SK-N-MC (cell line): ENCODE results near the gene NES.

ENCODE experiments used
- DNase-seq: peaks from one replicate; pipeline ENCODE4 v3.0.0-alpha.2; 2011; ENCODE audit warnings: low read depth, low spot score
- H3K27ac ChIP-seq: fragments of 200-600 bp; sonication (generic); 2 replicates; pipeline ENCODE4 v1.5.1; 2016; ENCODE audit warnings: mixed run types
- H3K36me3 ChIP-seq: fragments of 200-600 bp; sonication (generic); 2 replicates; pipeline ENCODE4 v1.6.1; 2017; ENCODE audit warnings: antibody characterized with exemption, low read length, mixed read lengths; ENCODE audit not compliant: insufficient read depth
- H3K4me3 ChIP-seq: fragments of 200-600 bp; sonication (generic); 2 replicates; pipeline ENCODE4 v1.5.1; 2016
- H3K9ac ChIP-seq: fragments of 200-600 bp; sonication (generic); 2 replicates; pipeline ENCODE4 v1.8.0; 2017; ENCODE audit warnings: mixed run types, mixed read lengths; ENCODE audit not compliant: insufficient read length
- H3K9me3 ChIP-seq: fragments of 200-600 bp; sonication (generic); 2 replicates; pipeline ENCODE4 v1.6.1; 2017; ENCODE audit warnings: low read depth, mild to moderate bottlenecking, antibody characterized with exemption, low read length, moderate library complexity, mixed read lengths
- EZH2 ChIP-seq: fragments of 200-600 bp; sonication (generic); IDR thresholded peaks from one replicate; pipeline ENCODE4 v1.6.1; 2017; ENCODE audit warnings: antibody characterized with exemption
- FOXP2 ChIP-seq: optimal IDR thresholded peaks from 2 replicates; pipeline ENCODE3; 2011; ENCODE audit warnings: mild to moderate bottlenecking, moderate library complexity; ENCODE audit not compliant: insufficient read depth; ENCODE audit errors: extremely low read length, control extremely low read depth
- POLR2AphosphoS5 ChIP-seq: IDR thresholded peaks from 2 replicates; pipeline ENCODE4 v1.6.1; 2012; ENCODE audit warnings: mild to moderate bottlenecking, low read depth, low read length, borderline replicate concordance

NES gene

DNA sequence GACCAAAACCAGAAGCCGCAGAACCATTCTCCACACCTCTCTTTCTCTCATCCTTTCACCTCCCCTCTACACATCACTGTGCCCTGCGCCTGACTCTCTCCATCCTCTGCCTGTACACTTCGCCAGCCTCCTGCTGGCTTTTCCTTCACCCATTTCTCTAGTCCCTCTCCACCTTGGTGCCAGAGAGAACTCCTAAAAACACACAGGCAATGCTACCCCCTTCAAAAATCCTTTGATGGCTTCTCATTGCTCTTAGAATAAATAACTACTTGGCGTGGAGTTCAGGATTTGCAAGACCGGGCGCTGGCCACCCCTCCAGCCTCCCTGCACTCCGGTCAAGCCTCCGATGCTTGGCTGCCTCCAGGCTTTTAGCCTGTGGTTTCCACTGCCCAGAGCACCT is 19.5 kb upstream of the NES start:
- Histone ChIP-seq H3K9ac (no peak overlapping the region), H3K9me3 (no peaks in the 10 kb centered on the region), H3K27ac (no peak overlapping the region), H3K4me3 (no peak overlapping the region), H3K36me3 (no peaks in the 10 kb centered on the region)
- no peak for DNase-seq
- no peak for TF ChIP-seq POLR2AphosphoS5
- no peak for TF ChIP-seq EZH2
- no peak for TF ChIP-seq FOXP2

DNA sequence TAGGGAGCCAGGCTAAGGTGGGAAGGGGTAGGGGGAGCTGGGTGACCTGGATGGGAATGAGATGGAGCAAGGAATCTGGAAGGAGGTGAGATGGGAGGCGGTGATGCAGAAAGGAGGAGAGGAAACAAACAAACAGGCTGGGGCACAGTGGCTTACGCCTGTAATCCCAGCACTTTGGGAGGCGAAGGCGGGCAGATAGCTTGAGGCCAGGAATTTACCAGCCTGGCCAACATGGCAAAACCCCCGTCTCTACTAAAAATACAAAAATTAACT is 17.4 kb upstream of the NES start:
- TF ChIP-seq POLR2AphosphoS5 (no peak), FOXP2 (no peak), EZH2 (no peak)
- DNase-seq: no peak
- H3K9ac ChIP-seq: no peak overlapping the region
- H3K27ac ChIP-seq: no peak overlapping the region
- no peaks in the 10 kb centered on the region for H3K9me3 ChIP-seq
- H3K36me3 ChIP-seq: no peaks in the 10 kb centered on the region
- no peak overlapping the region for H3K4me3 ChIP-seq

DNA sequence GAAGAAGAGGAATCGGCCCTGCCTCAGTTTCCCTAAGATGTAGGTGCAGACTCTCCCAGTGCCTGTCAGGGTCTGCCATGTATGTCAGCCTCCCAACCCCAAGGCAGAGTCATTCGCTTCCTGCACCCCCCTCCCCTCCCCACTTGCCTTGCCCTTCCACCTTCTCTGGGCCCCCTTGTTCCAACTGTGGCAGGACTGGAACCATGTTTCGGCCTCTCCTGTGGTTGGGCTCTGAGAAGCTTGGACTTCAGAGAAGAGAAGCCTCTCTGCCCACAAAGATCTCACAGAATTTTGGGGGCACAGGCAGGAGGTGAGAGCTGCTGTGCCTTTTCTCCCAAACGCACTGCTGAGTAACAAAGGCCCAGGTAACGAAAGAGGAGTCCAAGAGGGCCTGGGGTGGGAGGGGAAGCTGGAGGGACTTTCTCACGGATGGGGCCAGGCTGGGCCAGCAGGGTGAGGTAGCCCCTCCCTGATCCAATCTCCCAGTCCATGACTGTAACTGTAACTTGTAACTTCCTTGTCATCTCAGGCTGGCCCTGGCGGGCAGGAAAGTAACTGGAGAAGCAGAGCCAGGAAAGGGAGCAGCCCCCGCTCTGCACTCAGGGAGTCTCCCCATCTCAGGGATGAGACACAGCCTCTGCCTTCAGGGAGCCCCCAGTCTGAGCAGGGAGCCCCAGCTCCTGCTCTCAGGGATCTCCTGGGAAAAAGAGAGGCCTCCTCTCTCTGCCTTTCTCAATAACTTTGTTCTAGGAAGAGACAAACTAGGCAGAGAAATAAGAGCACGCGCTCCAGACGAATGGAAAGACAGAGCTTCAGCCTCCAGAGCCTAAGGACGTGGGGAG is 16.9 kb upstream of the NES start:
- TF ChIP-seq FOXP2 (no peak), POLR2AphosphoS5 (no peak), EZH2 (no peak)
- Histone ChIP-seq H3K9me3 (no peaks in the 10 kb centered on the region), H3K9ac (no peak overlapping the region), H3K27ac (no peak overlapping the region), H3K4me3 (no peak overlapping the region), H3K36me3 (no peaks in the 10 kb centered on the region)
- no peak for DNase-seq

GRCh38 chr1:156692925-156693847 is 16.0 kb upstream of the NES start:
- Histone ChIP-seq H3K36me3 (no peaks in the 10 kb centered on the region), H3K4me3 (peak overlapping the region; percentile 22; the same call in 1 of the 2 replicates), H3K9ac (peak overlapping the region; percentile 20), H3K9me3 (no peaks in the 10 kb centered on the region), H3K27ac (no peak overlapping the region)
- DNase-seq: no peak
- no peak for TF ChIP-seq FOXP2
- no peak for TF ChIP-seq POLR2AphosphoS5
- no peak for TF ChIP-seq EZH2

- no peak for DNase-seq
- no peak overlapping the region for H3K9ac ChIP-seq
- no peak for TF ChIP-seq POLR2AphosphoS5
- no peak for TF ChIP-seq FOXP2
- no peak for TF ChIP-seq EZH2
These were observed 15.3 kb upstream of the NES start for GRCh38 chr1:156692441-156692924.

DNA sequence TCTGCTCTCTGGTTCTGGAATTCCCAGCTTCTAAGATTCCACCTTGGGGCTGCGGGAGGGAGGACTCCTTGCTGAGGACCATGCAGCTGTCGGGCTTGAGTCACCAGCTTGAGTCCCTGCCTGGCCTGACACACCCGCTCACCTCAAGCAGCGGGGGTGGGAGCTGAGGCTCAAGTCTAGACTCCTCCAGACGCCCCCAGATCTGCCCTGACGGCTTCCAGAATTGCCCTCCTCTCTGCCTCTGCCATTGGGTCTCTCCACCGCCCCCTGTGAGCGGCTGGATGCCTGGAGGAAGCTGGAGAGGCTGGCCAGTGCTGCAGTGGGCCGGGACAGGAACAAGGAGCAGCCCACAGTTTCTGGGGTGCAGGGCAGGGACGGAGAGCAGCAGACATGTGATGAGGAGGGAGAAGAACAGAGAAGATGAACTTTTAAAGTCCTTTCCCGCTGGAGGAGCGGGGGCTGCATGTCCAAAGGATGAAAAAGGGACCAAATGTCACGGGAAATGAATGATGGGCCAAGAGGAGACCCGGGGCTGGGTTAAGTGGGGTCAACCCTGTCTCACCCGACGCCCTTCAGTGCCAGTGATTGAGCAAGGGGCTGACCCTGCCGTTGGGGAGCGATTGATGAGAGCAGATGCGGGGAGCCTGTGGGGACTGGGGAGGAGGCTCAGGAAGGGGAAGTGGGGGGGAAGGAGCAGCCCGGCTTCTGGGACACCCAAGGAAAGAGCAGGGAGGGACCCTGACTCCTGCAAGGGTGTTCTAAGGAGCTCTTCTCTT is 14.6 kb upstream of the NES start:
- H3K4me3 ChIP-seq: no peak overlapping the region

More at GRCh38 chr1:156692441-156692924, 15.3 kb upstream of the NES start:
- Histone ChIP-seq H3K27ac (no peak overlapping the region), H3K4me3 (no peak overlapping the region), H3K36me3 (no peaks in the 10 kb centered on the region), H3K9me3 (no peaks in the 10 kb centered on the region)

GRCh38 chr1:156691191-156691590 is 14.0 kb upstream of the NES start:
- DNase-seq: no peak
- Histone ChIP-seq H3K27ac (no peak overlapping the region), H3K9ac (no peak overlapping the region), H3K9me3 (no peaks in the 10 kb centered on the region), H3K36me3 (no peaks in the 10 kb centered on the region), H3K4me3 (no peak overlapping the region)
- TF ChIP-seq FOXP2 (no peak), EZH2 (no peak), POLR2AphosphoS5 (no peak)

More for the DNA sequence above, 14.6 kb upstream of the NES start:
- TF ChIP-seq POLR2AphosphoS5: no peak
- no peak for TF ChIP-seq EZH2
- TF ChIP-seq FOXP2: no peak
- Histone ChIP-seq H3K36me3 (no peaks in the 10 kb centered on the region), H3K27ac (no peak overlapping the region), H3K9me3 (no peaks in the 10 kb centered on the region), H3K9ac (no peak overlapping the region)
- DNase-seq: no peak
